Body of pancreas (tissue), 4 donors: Measurements from ENCODE around the gene ZDHHC1. TPM values are rescaled to one million over a fixed set of nuclear protein-coding genes. Genes with fewer than 3 reads are reported as not detected.

Source experiments
- ATAC-seq: fragments of 150-250 bp; one replicate; pipeline ENCODE4 v1.9.1; 2016
- DNase-seq, 4 donors: peaks; one replicate each; pipeline ENCODE4 v3.0.0-alpha.2; 2019
- H3K27ac ChIP-seq, 4 donors: fragments of 200-600 bp; sonication (generic); 1 replicate in 3 of 4; 2 replicates in 1 of 4; pipeline versions ENCODE4 v1.5.1 to v1.6.1; 2016 to 2019; ENCODE audit warnings: mild to moderate bottlenecking in 1 of 4, mixed read lengths in 1 of 4, moderate library complexity in 1 of 4
- H3K27me3 ChIP-seq, 2 donors: fragments of 200-600 bp; sonication (generic); one replicate each; pipeline ENCODE4 v1.6.0; 2016; ENCODE audit warnings: mild to moderate bottlenecking in 1 of 2
- H3K36me3 ChIP-seq, 2 donors: fragments of 200-600 bp; sonication (generic); replicated peaks in 1 of 2; 2 replicates each; pipeline ENCODE4 v1.5.1; 2016; ENCODE audit warnings: low read depth in 2 of 2; ENCODE audit not compliant: insufficient read depth in 1 of 2
- H3K4me1 ChIP-seq: fragments of 200-600 bp; sonication (generic); one replicate; pipeline ENCODE4 v1.6.0; 2016
- H3K4me3 ChIP-seq, 2 donors: fragments of 200-600 bp; sonication (generic); 1 replicate in 1 of 2; 2 replicates in 1 of 2; pipeline ENCODE4 v1.5.1; 2016 to 2019
- H3K9me3 ChIP-seq, 3 donors: fragments of 200-600 bp; sonication (generic); 1 replicate in 2 of 3; 2 replicates in 1 of 3; pipeline ENCODE4 v1.5.1; 2016
- CTCF ChIP-seq, 7 experiments: fragments of 450-650 bp in 4 of 7; fragments of 200-600 bp in 3 of 7; sonication (generic) in 3 of 7; IDR thresholded peaks; one replicate each; pipeline ENCODE4 v1.5.1; 2016 to 2019; ENCODE audit warnings: antibody characterized with exemption in 7 of 7
- POLR2A ChIP-seq, 3 donors: fragments of 450-650 bp; IDR thresholded peaks; one replicate each; pipeline ENCODE4 v1.6.1; 2016; ENCODE audit warnings: antibody characterized with exemption in 3 of 3, mild to moderate bottlenecking in 2 of 3
- WGBS, 2 donors: methylation state at CpG; one replicate each; pipeline ENCODE4 v1.1.5; 2017; 5-methylcytosine and 5-hydroxymethylcytosine counted together
- intact Hi-C: fragments of 100-400 bp; cut with DNase I; formaldehyde crosslinking; loops from one replicate; pipeline ENCODE4 v1.15.1; 2023
- total RNA-seq, 2 donors: library from RNA; depleted of rRNA; stranded (reverse); fragments of >200 nt; gene quantifications; one replicate each; pipeline ENCODE4 v1.1.0, GENCODE V29; 2016

The ZDHHC1 gene
- total RNA-seq, 2 donors from 2014 or later, result 13.0 to 57.0 TPM

GRCh38 chr16:67388591-67388990, 27.7 kb downstream of the ZDHHC1 start:
- Histone ChIP-seq H3K27ac (no peak overlapping the region), H3K4me1 (peaks cover 16% of the 10 kb centered on the region), H3K36me3 (no peaks in the 10 kb centered on the region), H3K9me3 (no peaks in the 10 kb centered on the region), H3K4me3 (no peak overlapping the region), H3K27me3 (no peaks in the 10 kb centered on the region)
- intact Hi-C loops, result no loop called here
- ATAC-seq (no peak), DNase-seq (no peak)
- WGBS, 2 donors, result 69 to 83% methylated on average over 2 of the region's 2 CpGs
- no peak for TF ChIP-seq POLR2A (IDR thresholded peaks at IDR 0.05)
- no peak for TF ChIP-seq CTCF (IDR thresholded peaks at IDR 0.05)

GRCh38 chr16:67388191-67388590, 28.1 kb downstream of the ZDHHC1 start:
- no peak overlapping the region for H3K4me3 ChIP-seq
- no peaks in the 10 kb centered on the region for H3K36me3 ChIP-seq
- H3K9me3 ChIP-seq, result no peaks in the 10 kb centered on the region
- H3K27ac ChIP-seq, result no peak overlapping the region
- intact Hi-C loops, result no loop called here
- no peaks in the 10 kb centered on the region for H3K27me3 ChIP-seq
- H3K4me1 ChIP-seq, result peaks cover 12% of the 10 kb centered on the region
- TF ChIP-seq CTCF (IDR thresholded peaks at IDR 0.05) (no peak), POLR2A (IDR thresholded peaks at IDR 0.05) (no peak)
- DNase-seq, result no peak
- ATAC-seq, result no peak
- 84 to 92% methylated on average over 3 to 8 of the region's 8 CpGs for WGBS, 2 donors

GRCh38 chr16:67387479-67388079, 28.7 kb downstream of the ZDHHC1 start:
- no peak for TF ChIP-seq CTCF (IDR thresholded peaks at IDR 0.05)
- no peak for TF ChIP-seq POLR2A (IDR thresholded peaks at IDR 0.05)
- Histone ChIP-seq H3K9me3 (no peaks in the 10 kb centered on the region), H3K27me3 (no peaks in the 10 kb centered on the region), H3K27ac (no peak overlapping the region), H3K4me1 (peaks cover 6% of the 10 kb centered on the region), H3K36me3 (no peaks in the 10 kb centered on the region), H3K4me3 (no peak overlapping the region)
- intact Hi-C loops, result no loop called here
- 79 to 87% methylated on average over 7 to 8 of the region's 8 CpGs for WGBS, 2 donors
- no peak for DNase-seq
- no peak for ATAC-seq

GRCh38 chr16:67386861-67387455, 29.3 kb downstream of the ZDHHC1 start:
- no peaks in the 10 kb centered on the region for H3K27me3 ChIP-seq
- intact Hi-C loops, result no loop called here
- no peak for TF ChIP-seq CTCF (IDR thresholded peaks at IDR 0.05)
- no peak for TF ChIP-seq POLR2A (IDR thresholded peaks at IDR 0.05)
- ATAC-seq (no peak), DNase-seq (no peak)
- H3K9me3 ChIP-seq, result no peaks in the 10 kb centered on the region
- H3K4me3 ChIP-seq, result no peak overlapping the region
- no peaks in the 10 kb centered on the region for H3K4me1 ChIP-seq
- H3K36me3 ChIP-seq, result no peaks in the 10 kb centered on the region
- 89 to 90% methylated on average over 5 of the region's 5 CpGs for WGBS, 2 donors
- H3K27ac ChIP-seq, result no peak overlapping the region
